T-helper 17 cell (primary cell): ENCODE measurements around the gene CEMIP2. TPM values are rescaled to one million over a fixed set of nuclear protein-coding genes. Genes with fewer than 3 reads are reported as not detected.

Experiments
- total RNA-seq, 4 donors: library from RNA in 2 of 4; stranded (reverse) in 2 of 4; gene quantifications; one replicate each; pipeline ENCODE4 v1.2.3 and lab custom pipeline; 2022 to 2026

CEMIP2 gene
- total RNA-seq, 2 donors from 2014 or later = 129 to 240 TPM

Other genes with a start within 250 kb of the CEMIP2 start
- gene ABHD17B, start 142.7 kb upstream of the CEMIP2 start, total RNA-seq = 10 to 100 TPM in 1 of 2 donors, 1 to 10 TPM in 1; 9.1 to 15.9 TPM
- 1 to 10 TPM; 5.4 to 6.2 TPM for gene C9orf85, start 143.1 kb upstream of the CEMIP2 start, total RNA-seq